ENCODE measurements around the gene ATG4C. TPM values are rescaled to one million over a fixed set of nuclear protein-coding genes. Genes with fewer than 3 reads are reported as not detected.

ATG4C gene
- total and polyA plus RNA-seq, 10 of the 15 experiments (the other 5 are each of a cell fraction or from before 2014, with no cell fraction given): 8.1 to 30.9 (median 18.9) TPM

- intact Hi-C loops (cut with micrococcal nuclease; ENCODE audit: unreplicated experiment) (no loop called here), in situ Hi-C loops (cut with MboI) (no loop called here)
- Histone ChIP-seq H3K4me2 (ENCODE audit: control insufficient read depth, insufficient read depth) (no peak overlapping the region), H3K27me3 (replicated peaks in 1 of 2; ENCODE audit: control insufficient read depth in 2 of 2, insufficient read depth in 2 of 2, low read length in 1 of 2) (no peaks in the 10 kb centered on the region), H3K4me1 (ENCODE audit: control insufficient read depth, insufficient read depth, low read length) (no peaks in the 10 kb centered on the region), H3K9me3 (replicated peaks; ENCODE audit: control insufficient read depth, insufficient read depth, low read length) (no peaks in the 10 kb centered on the region), H3K9ac (ENCODE audit: control insufficient read depth, insufficient read depth, low read length) (no peak overlapping the region), H3K27ac (ENCODE audit: control insufficient read depth, insufficient read depth) (no peak overlapping the region), H2AFZ (ENCODE audit: control insufficient read depth, low read depth, low read length) (no peak overlapping the region), H3K4me3 (no peak overlapping the region), H3K79me2 (ENCODE audit: control insufficient read depth, insufficient read depth, low read length) (no peaks in the 10 kb centered on the region), H3K36me3 (ENCODE audit: control insufficient read depth in 2 of 2, insufficient read depth in 2 of 2, low read length in 1 of 2) (no peaks in the 10 kb centered on the region), H4K20me1 (ENCODE audit: control insufficient read depth, insufficient read depth) (no peaks in the 10 kb centered on the region)
- SMC1A ChIA-PET (ENCODE audit: uncharacterized antibody, unreplicated experiment): no interaction called here
- RAD21 ChIA-PET (ENCODE audit: unreplicated experiment): no interaction called here
- CTCF ChIA-PET: no interaction called here
- DNase-seq (ENCODE audit: low read depth, low spot score) (no peak), FAIRE-seq (no peak), ATAC-seq (no peak)
- TF ChIP-seq POLR2AphosphoS2 (IDR thresholded peaks at IDR 0.05; ENCODE audit: low read depth, low read length) (no peak), NRF1 (conservative IDR thresholded peaks at IDR 0.05; ENCODE audit: low read depth, low read length) (no peak), GATAD2B (conservative IDR thresholded peaks at IDR 0.05; ENCODE audit: low read depth) (no peak), RCOR1 (conservative IDR thresholded peaks at IDR 0.05; ENCODE audit: low read depth, low read length) (no peak), KLF5 (IDR thresholded peaks at IDR 0.05; ENCODE audit: partially characterized antibody) (no peak), JUND (IDR thresholded peaks at IDR 0.05; ENCODE audit: low read depth, low read length) (no peak), SUZ12 (IDR thresholded peaks at IDR 0.05; ENCODE audit: unreplicated experiment) (no peak), ZNF217 (IDR thresholded peaks at IDR 0.05) (no peak), HSF1 (IDR thresholded peaks at IDR 0.05; ENCODE audit: low read depth, low read length) (no peak), SUPT20H (IDR thresholded peaks at IDR 0.05; ENCODE audit: borderline replicate concordance, control insufficient read depth, low read depth, low read length) (no peak), MTA3 (IDR thresholded peaks at IDR 0.05; ENCODE audit: borderline replicate concordance, low read length) (no peak), MYB (IDR thresholded peaks at IDR 0.05; ENCODE audit: borderline replicate concordance, low read depth, low read length) (no peak), ESRRA (IDR thresholded peaks at IDR 0.05; ENCODE audit: low read length) (no peak), NR2C2 (IDR thresholded peaks at IDR 0.05; ENCODE audit: borderline replicate concordance, control insufficient read depth, insufficient read length, low read depth) (no peak), TCF3 (IDR thresholded peaks at IDR 0.05; ENCODE audit: borderline replicate concordance, insufficient read depth, low read depth, low read length) (no peak), CHD2 (IDR thresholded peaks at IDR 0.05; ENCODE audit: borderline replicate concordance, low read depth, low read length) (no peak), ZBTB33 (IDR thresholded peaks at IDR 0.05) (no peak)
- 52% methylated on average over 1 of the region's 1 CpG for WGBS (ENCODE audit: insufficient coverage, insufficient replicate concordance, low lambda C conversion rate, missing lambda C conversion rate)
- BruUV-seq (replicated peaks): no TSS peak
- POLR2A ChIA-PET: no interaction called here
Observed at GRCh38 chr1:62879962-62880361, 96.0 kb downstream of the ATG4C start.
